ENCODE results near the gene PARM1. TPM values are rescaled to one million over a fixed set of nuclear protein-coding genes. Genes with fewer than 3 reads are reported as not detected.

The PARM1 gene
- total and polyA plus RNA-seq, 3 experiments from 2014 or later, result not detected

GRCh38 chr4:75063433-75063832 lies 130.5 kb downstream of the PARM1 start:
- Histone ChIP-seq H3K4me3 (ENCODE audit: low read length) (no peak overlapping the region), H3K27ac (ENCODE audit: low read depth, low read length) (no peak overlapping the region), H3K9me3 (ENCODE audit: low read length) (no peaks in the 10 kb centered on the region), H3K4me1 (ENCODE audit: insufficient read depth, low read length) (no peaks in the 10 kb centered on the region), H3K27me3 (ENCODE audit: insufficient read depth, low read length, poor library complexity, severe bottlenecking) (no peaks in the 10 kb centered on the region), H3K36me3 (ENCODE audit: insufficient read depth, low read length) (no peaks in the 10 kb centered on the region)
- Mint-ChIP-seq H3K4me1 (no peaks in the 10 kb centered on the region), H3K27me3 (peaks cover 0 to 1% of the 10 kb centered on the region in 2 donors), H3K4me3 (no peak overlapping the region), H3K36me3 (no peaks in the 10 kb centered on the region), H3K27ac (no peak overlapping the region), H3K9me3 (peaks cover 0 to 4% (median 0%) of the 10 kb centered on the region in 5 donors)
- ChIA-PET POLR2A (no interaction called here), CTCF (no interaction called here)
- DNase-seq, result no peak

GRCh38 chr4:75065909-75066308 lies 133.0 kb downstream of the PARM1 start:
- H3K9me3 Mint-ChIP-seq, result peaks cover 0 to 4% (median 0%) of the 10 kb centered on the region in 5 donors
- CTCF ChIA-PET, result no interaction called here
- Histone ChIP-seq H3K4me3 (ENCODE audit: low read length) (no peak overlapping the region), H3K9me3 (ENCODE audit: low read length) (no peaks in the 10 kb centered on the region), H3K27ac (ENCODE audit: low read depth, low read length) (no peak overlapping the region), H3K27me3 (ENCODE audit: insufficient read depth, low read length, poor library complexity, severe bottlenecking) (no peaks in the 10 kb centered on the region), H3K36me3 (ENCODE audit: insufficient read depth, low read length) (no peaks in the 10 kb centered on the region), H3K4me1 (ENCODE audit: insufficient read depth, low read length) (no peaks in the 10 kb centered on the region)
- no peaks in the 10 kb centered on the region for H3K36me3 Mint-ChIP-seq
- H3K4me1 Mint-ChIP-seq, result no peaks in the 10 kb centered on the region
- DNase-seq, result no peak
- POLR2A ChIA-PET, result no interaction called here
- H3K27ac Mint-ChIP-seq, result no peak overlapping the region
- no peak overlapping the region for H3K4me3 Mint-ChIP-seq
- H3K27me3 Mint-ChIP-seq, result no peaks in the 10 kb centered on the region

- CTCF ChIA-PET, result no interaction called here
- Histone ChIP-seq H3K9me3 (ENCODE audit: low read length) (no peaks in the 10 kb centered on the region), H3K36me3 (ENCODE audit: insufficient read depth, low read length) (no peaks in the 10 kb centered on the region), H3K4me3 (ENCODE audit: low read length) (no peak overlapping the region), H3K27me3 (ENCODE audit: insufficient read depth, low read length, poor library complexity, severe bottlenecking) (no peaks in the 10 kb centered on the region), H3K27ac (ENCODE audit: low read depth, low read length) (no peak overlapping the region), H3K4me1 (ENCODE audit: insufficient read depth, low read length) (no peaks in the 10 kb centered on the region)
- POLR2A ChIA-PET, result no interaction called here
- no peak for DNase-seq
- no peaks in the 10 kb centered on the region for H3K4me1 Mint-ChIP-seq
- no peak overlapping the region for H3K4me3 Mint-ChIP-seq
- H3K27me3 Mint-ChIP-seq, result no peaks in the 10 kb centered on the region
- no peaks in the 10 kb centered on the region for H3K36me3 Mint-ChIP-seq
- peaks cover 0 to 3% (median 0%) of the 10 kb centered on the region in 5 donors for H3K9me3 Mint-ChIP-seq
- no peak overlapping the region for H3K27ac Mint-ChIP-seq
Measured at GRCh38 chr4:75069493-75070074, 136.7 kb downstream of the PARM1 start.

DNA sequence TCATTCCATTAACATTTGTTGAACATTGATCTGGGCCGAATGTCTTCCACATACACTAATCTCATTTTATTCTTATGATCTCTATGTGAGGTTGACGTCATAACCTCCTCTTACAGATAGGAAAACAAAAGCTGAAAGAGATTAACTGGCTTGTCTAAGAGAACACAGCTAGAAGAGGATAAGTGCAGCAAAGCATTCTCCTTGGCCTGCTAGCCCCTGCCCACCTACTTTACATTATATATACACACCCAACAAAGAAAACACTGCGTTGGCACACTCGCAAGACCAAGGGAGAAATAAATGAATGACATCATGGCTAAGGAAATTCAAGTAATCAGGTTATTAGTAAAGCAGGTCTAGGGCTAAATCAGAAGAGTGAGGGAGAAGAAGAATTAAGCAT lies 138.4 kb downstream of the PARM1 start:
- Mint-ChIP-seq H3K9me3 (peaks cover 0 to 8% (median 0%) of the 10 kb centered on the region in 5 donors), H3K36me3 (no peaks in the 10 kb centered on the region), H3K27me3 (no peaks in the 10 kb centered on the region), H3K4me3 (no peak overlapping the region), H3K27ac (no peak overlapping the region), H3K4me1 (no peaks in the 10 kb centered on the region)
- H3K9me3 ChIP-seq (ENCODE audit: low read length), result no peaks in the 10 kb centered on the region
- H3K27me3 ChIP-seq (ENCODE audit: insufficient read depth, low read length, poor library complexity, severe bottlenecking), result no peaks in the 10 kb centered on the region
- no peaks in the 10 kb centered on the region for H3K36me3 ChIP-seq (ENCODE audit: insufficient read depth, low read length)
- no peak for DNase-seq
- CTCF ChIA-PET, result no interaction called here
- H3K4me1 ChIP-seq (ENCODE audit: insufficient read depth, low read length), result no peaks in the 10 kb centered on the region
- H3K27ac ChIP-seq (ENCODE audit: low read depth, low read length), result no peak overlapping the region
- POLR2A ChIA-PET, result no interaction called here
- no peak overlapping the region for H3K4me3 ChIP-seq (ENCODE audit: low read length)

GRCh38 chr4:75080888-75081287 lies 148.0 kb downstream of the PARM1 start:
- no peaks in the 10 kb centered on the region for H3K27me3 ChIP-seq (ENCODE audit: insufficient read depth, low read length, poor library complexity, severe bottlenecking)
- H3K4me3 ChIP-seq (ENCODE audit: low read length), result no peak overlapping the region
- H3K4me3 Mint-ChIP-seq, result no peak overlapping the region
- H3K36me3 Mint-ChIP-seq, result no peaks in the 10 kb centered on the region
- H3K9me3 ChIP-seq (ENCODE audit: low read length), result no peaks in the 10 kb centered on the region
- no peaks in the 10 kb centered on the region for H3K4me1 Mint-ChIP-seq
- no peak overlapping the region for H3K27ac Mint-ChIP-seq
- H3K27me3 Mint-ChIP-seq, result no peaks in the 10 kb centered on the region
- no peak overlapping the region for H3K27ac ChIP-seq (ENCODE audit: low read depth, low read length)
- no peaks in the 10 kb centered on the region for H3K4me1 ChIP-seq (ENCODE audit: insufficient read depth, low read length)
- DNase-seq, result no peak
- no peaks in the 10 kb centered on the region for H3K36me3 ChIP-seq (ENCODE audit: insufficient read depth, low read length)
- CTCF ChIA-PET, result no interaction called here
- peaks cover 0 to 6% (median 1%) of the 10 kb centered on the region in 5 donors for H3K9me3 Mint-ChIP-seq
- POLR2A ChIA-PET, result no interaction called here

- H3K27me3 Mint-ChIP-seq, result no peaks in the 10 kb centered on the region
- no peaks in the 10 kb centered on the region for H3K4me1 ChIP-seq (ENCODE audit: insufficient read depth, low read length)
- H3K27ac Mint-ChIP-seq, result no peak overlapping the region
- no peak overlapping the region for H3K4me3 Mint-ChIP-seq
- no peaks in the 10 kb centered on the region for H3K9me3 ChIP-seq (ENCODE audit: low read length)
- no peak overlapping the region for H3K27ac ChIP-seq (ENCODE audit: low read depth, low read length)
- H3K36me3 Mint-ChIP-seq, result no peaks in the 10 kb centered on the region
- CTCF ChIA-PET, result no interaction called here
- DNase-seq, result no peak
- H3K36me3 ChIP-seq (ENCODE audit: insufficient read depth, low read length), result no peaks in the 10 kb centered on the region
- H3K4me1 Mint-ChIP-seq, result no peaks in the 10 kb centered on the region
- no peak overlapping the region for H3K4me3 ChIP-seq (ENCODE audit: low read length)
- POLR2A ChIA-PET, result no interaction called here
- H3K27me3 ChIP-seq (ENCODE audit: insufficient read depth, low read length, poor library complexity, severe bottlenecking), result no peaks in the 10 kb centered on the region
- H3K9me3 Mint-ChIP-seq, result peaks cover 0 to 4% (median 1%) of the 10 kb centered on the region in 5 donors
Measured at GRCh38 chr4:75081561-75081960, 148.6 kb downstream of the PARM1 start.

- no peak for DNase-seq
- Mint-ChIP-seq H3K4me1 (no peaks in the 10 kb centered on the region), H3K27me3 (no peaks in the 10 kb centered on the region), H3K4me3 (no peak overlapping the region), H3K27ac (no peak overlapping the region), H3K36me3 (peaks cover 0 to 3% (median 0%) of the 10 kb centered on the region in 3 donors), H3K9me3 (peaks cover 0 to 4% (median 3%) of the 10 kb centered on the region in 5 donors)
- CTCF ChIA-PET, result no interaction called here
- Histone ChIP-seq H3K27me3 (ENCODE audit: insufficient read depth, low read length, poor library complexity, severe bottlenecking) (no peaks in the 10 kb centered on the region), H3K36me3 (ENCODE audit: insufficient read depth, low read length) (no peaks in the 10 kb centered on the region), H3K9me3 (ENCODE audit: low read length) (no peaks in the 10 kb centered on the region), H3K27ac (ENCODE audit: low read depth, low read length) (no peak overlapping the region), H3K4me1 (ENCODE audit: insufficient read depth, low read length) (no peaks in the 10 kb centered on the region), H3K4me3 (ENCODE audit: low read length) (no peak overlapping the region)
- POLR2A ChIA-PET, result no interaction called here
Measured at GRCh38 chr4:75087416-75087815, 154.5 kb downstream of the PARM1 start.

GRCh38 chr4:75087865-75088264 lies 154.9 kb downstream of the PARM1 start:
- H3K36me3 ChIP-seq (ENCODE audit: insufficient read depth, low read length), result no peaks in the 10 kb centered on the region
- H3K4me1 Mint-ChIP-seq, result no peaks in the 10 kb centered on the region
- H3K9me3 Mint-ChIP-seq, result peaks cover 0 to 4% (median 3%) of the 10 kb centered on the region in 5 donors
- H3K4me3 Mint-ChIP-seq, result no peak overlapping the region
- no peak for DNase-seq
- no peaks in the 10 kb centered on the region for H3K27me3 Mint-ChIP-seq
- H3K9me3 ChIP-seq (ENCODE audit: low read length), result no peaks in the 10 kb centered on the region
- H3K27me3 ChIP-seq (ENCODE audit: insufficient read depth, low read length, poor library complexity, severe bottlenecking), result no peaks in the 10 kb centered on the region
- ChIA-PET CTCF (no interaction called here), POLR2A (no interaction called here)
- no peak overlapping the region for H3K27ac Mint-ChIP-seq
- H3K36me3 Mint-ChIP-seq, result peaks cover 0 to 3% (median 0%) of the 10 kb centered on the region in 3 donors
- no peak overlapping the region for H3K27ac ChIP-seq (ENCODE audit: low read depth, low read length)
- no peaks in the 10 kb centered on the region for H3K4me1 ChIP-seq (ENCODE audit: insufficient read depth, low read length)
- no peak overlapping the region for H3K4me3 ChIP-seq (ENCODE audit: low read length)

DNA sequence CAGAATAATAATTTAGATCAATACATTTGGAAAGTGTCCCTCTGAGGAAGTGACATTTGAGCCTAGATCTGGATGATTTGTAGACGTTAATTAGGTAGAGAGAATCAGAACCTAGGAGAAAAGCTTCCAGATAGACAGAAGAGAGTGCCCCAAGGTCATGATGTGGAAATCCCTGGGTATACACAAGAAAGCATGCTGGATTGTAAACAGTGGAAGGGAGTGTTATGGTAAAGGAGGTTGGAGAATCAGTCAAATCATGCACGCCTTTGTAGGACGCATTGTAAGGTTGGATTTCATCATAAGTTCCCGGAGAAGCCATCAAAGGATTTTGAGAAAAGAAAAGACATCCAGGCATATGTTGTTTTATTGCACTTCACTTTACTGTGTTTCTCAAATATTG lies 156.3 kb downstream of the PARM1 start:
- Mint-ChIP-seq H3K36me3 (peaks cover 0 to 3% (median 0%) of the 10 kb centered on the region in 3 donors), H3K27me3 (no peaks in the 10 kb centered on the region), H3K4me3 (no peak overlapping the region), H3K27ac (no peak overlapping the region), H3K4me1 (no peaks in the 10 kb centered on the region), H3K9me3 (peaks cover 0 to 4% (median 3%) of the 10 kb centered on the region in 5 donors)
- POLR2A ChIA-PET, result no interaction called here
- Histone ChIP-seq H3K27ac (ENCODE audit: low read depth, low read length) (no peak overlapping the region), H3K36me3 (ENCODE audit: insufficient read depth, low read length) (no peaks in the 10 kb centered on the region), H3K4me1 (ENCODE audit: insufficient read depth, low read length) (no peaks in the 10 kb centered on the region), H3K9me3 (ENCODE audit: low read length) (no peaks in the 10 kb centered on the region), H3K4me3 (ENCODE audit: low read length) (no peak overlapping the region), H3K27me3 (ENCODE audit: insufficient read depth, low read length, poor library complexity, severe bottlenecking) (no peaks in the 10 kb centered on the region)
- DNase-seq, result no peak
- CTCF ChIA-PET, result no interaction called here
